Measurements from ENCODE around the gene CDKN2A.

CDKN2A gene

DNA sequence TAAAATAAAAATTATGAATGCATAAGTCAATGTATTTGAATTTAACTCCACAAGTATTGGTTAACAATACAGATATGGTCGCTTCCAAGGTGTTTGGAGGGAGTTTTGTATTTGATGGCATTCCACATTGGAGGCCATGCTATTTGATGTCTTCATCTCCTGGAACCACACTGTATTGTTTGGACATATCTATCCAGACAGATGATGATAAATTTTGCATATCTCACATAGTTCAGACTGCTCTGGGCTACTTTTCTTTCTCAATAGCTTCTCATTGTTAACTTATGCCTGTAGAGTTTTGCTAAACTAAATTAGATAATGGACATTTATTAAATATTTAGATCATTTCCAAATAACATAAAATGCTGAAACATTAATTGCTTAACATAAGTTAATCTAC lies 58.0 kb downstream of the CDKN2A start:
- DNase-seq: no peak

DNA sequence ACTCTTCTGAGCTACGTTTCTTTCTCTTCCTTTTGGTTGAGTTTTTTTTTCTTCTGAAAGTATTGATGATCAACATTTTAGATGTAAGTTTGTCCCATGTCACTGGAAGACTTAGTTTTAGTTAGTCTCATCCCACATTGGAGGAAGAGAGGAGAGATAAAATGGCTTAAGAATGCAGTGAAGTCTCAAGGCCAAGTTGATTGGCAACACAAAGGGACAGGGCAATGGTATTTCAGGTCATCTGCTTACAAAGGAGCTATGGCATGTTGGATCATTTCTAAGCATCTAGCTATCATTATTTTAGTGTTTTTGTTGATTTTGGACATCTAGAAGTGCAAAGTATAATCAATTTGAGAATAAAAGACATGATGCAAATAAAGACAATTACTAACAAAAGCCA lies 58.6 kb downstream of the CDKN2A start:
- DNase-seq: no peak

DNA sequence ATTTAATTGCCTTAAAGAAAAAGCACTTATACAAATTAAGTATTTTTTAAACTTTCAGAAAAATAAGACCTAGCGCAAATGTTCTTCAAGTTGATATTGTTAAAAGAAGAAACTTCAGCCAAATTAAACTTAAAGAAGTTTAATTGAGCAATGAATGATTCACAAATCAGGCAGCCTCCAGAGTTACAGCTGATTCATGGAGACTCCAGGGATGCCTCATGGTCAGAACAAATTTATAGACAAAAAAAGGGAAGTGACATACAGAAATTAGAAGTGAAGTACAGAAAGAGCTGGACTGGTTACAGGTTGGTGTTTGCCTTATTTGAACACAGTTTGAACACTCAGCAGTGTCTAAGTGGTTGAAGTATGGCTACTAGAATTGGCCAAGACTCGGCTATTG lies 60.3 kb downstream of the CDKN2A start:
- no peak for DNase-seq

DNA sequence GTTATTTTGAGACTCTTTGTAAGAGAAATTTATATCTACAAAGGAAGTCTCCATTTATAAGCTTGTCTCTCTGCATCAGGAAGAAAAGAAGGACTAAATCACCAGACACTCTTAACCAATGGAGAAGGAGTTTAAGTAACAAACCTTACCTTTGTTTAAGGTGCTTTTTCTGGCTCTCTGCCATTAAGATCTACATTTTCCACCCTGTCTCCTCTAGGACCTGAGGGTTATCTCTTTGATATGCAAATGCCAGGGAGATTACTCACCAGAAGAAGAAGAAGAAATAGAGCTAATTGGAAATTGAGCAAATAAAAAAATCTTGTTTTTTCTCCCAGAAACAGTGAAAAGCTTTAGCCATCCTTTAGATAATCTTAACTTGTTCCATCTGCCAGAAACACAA lies 60.9 kb downstream of the CDKN2A start:
- no peak for DNase-seq

DNA sequence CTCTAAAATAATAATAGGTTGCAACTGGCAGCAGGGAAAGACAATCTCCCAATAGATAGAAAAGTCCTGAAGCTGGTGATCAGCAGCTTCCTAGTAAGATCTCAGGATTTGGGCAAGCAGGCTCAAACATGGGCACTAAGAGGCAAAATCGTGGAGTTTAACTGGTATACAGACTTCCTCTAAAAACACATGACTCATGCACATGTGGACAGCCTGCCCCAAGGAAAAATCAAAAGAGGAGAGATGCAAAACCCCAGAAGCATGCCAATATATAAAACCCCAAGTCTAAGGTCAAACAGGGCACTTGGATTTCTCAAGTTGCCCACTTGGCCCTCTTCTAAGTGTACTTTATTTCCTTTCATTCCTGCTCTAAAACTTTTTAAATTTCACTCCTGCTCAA lies 62.8 kb downstream of the CDKN2A start:
- DNase-seq: no peak

DNA sequence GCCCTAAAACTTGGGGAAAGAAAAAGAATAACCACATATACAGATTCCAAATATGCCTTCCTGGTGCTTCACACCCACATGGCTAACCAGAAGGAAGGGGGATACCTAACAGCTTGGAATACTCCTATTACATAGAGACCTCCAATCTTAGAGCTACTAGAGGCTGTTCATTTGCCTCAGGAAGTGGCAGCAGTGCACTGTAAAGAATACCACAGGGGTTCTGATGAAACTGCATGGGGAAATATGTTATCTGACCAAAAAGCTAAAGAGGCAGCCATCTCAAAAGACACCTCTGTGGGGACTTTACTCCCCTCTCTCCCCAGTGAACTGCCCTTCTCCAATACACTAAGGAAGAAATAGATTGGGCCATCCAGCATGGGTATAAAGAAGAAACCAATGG lies 66.4 kb downstream of the CDKN2A start:
- DNase-seq: no peak

DNA sequence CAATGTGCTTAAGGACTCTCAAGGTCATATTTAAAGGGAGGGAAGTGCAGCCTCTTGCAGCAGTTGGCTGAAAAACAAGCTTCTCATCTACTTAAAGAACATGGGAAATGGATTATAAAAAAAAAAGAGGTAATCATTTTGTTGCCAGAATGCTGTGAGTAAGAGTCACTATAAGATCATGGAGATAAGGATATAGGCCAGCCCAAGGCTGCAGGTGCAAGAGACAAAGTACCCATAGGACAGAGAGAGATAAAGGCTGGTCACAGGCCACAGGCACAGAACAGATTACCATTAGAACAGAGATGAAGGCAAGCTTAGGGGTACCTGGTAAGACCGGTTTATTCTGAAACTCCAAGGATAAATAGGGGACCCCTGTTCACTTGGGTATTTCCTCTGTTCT lies 70.5 kb downstream of the CDKN2A start:
- no peak for DNase-seq

DNA sequence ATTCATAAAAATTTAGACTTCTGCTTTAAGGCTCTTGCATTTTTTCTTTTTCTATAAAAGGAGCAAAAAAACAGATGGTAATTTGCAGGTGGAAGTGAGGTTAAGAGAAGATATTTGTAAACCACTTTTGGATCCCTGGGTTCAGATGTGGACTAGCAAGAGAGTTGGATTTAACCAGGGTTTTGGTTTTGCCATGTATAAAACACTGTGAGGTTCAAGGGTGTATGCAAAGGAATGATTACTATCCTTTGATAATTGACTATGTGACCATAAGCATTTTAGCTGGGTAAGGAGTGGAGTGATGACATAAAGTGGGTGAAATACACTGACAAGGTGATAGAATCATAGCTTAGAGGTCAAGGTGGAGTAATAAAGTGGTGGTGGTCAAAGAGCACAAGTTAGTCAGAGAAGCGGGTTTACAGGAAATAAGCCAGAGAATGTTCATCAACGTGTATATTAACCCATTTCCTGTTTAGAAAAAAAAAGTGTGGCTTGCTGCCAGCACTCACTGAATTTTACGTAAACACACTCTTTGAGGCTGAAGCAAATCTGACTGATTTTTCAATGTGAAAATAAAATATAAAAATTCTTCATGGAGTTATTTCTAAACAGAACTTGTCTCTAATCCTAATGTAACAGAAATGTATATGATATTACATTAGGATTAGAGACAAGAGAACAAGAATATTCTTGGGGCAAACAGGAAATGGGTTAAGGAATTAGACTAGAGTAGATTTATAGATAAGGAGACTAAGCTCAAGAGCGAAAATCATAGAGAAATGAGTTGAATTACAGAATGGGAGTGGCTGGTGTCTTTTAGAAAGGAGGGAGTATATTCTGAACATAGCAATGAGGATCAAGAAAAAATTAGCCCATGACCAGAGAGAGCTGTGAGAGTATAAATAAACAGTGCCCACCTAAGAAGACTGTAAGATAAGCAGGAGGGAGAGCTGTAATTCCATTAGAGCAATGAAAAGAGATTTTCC lies 74.5 kb downstream of the CDKN2A start:
- no peak for DNase-seq

All from NCI-H446 (cell line).